ENCODE results near the gene ME1.
A peak's percentile ranks its signal among the peaks of the same experiment; 100 is the strongest.
"Not testable (repeated sequence)": the region's sequence is repeated elsewhere in the genome, so short reads cannot be mapped to it uniquely, and the experiment has no call there.

The ME1 gene

GRCh38 chr6:83252719-83253118 lies 178.1 kb downstream of the ME1 start:
- FAIRE-seq = no peak

- peak; percentile 57 for FAIRE-seq
Measured at GRCh38 chr6:83250235-83250634, 180.6 kb downstream of the ME1 start.

GRCh38 chr6:83247471-83247870 lies 183.4 kb downstream of the ME1 start:
- no peak for FAIRE-seq

GRCh38 chr6:83231146-83231545 lies 199.7 kb downstream of the ME1 start:
- no peak for FAIRE-seq

GRCh38 chr6:83226517-83226916 lies 204.3 kb downstream of the ME1 start:
- no peak for FAIRE-seq

- FAIRE-seq = no peak
Measured at GRCh38 chr6:83221889-83222479, 208.9 kb downstream of the ME1 start.

GRCh38 chr6:83221276-83221675 lies 209.6 kb downstream of the ME1 start:
- no peak for FAIRE-seq

- FAIRE-seq = no peak
Measured at GRCh38 chr6:83220121-83220520, 210.7 kb downstream of the ME1 start.

- FAIRE-seq = no peak
Measured at GRCh38 chr6:83218646-83219045, 212.2 kb downstream of the ME1 start.

GRCh38 chr6:83216806-83217205 lies 214.0 kb downstream of the ME1 start:
- no peak for FAIRE-seq

- no peak for FAIRE-seq
Measured at GRCh38 chr6:83215131-83216047, 215.5 kb downstream of the ME1 start.

GRCh38 chr6:83202031-83202430 lies 228.8 kb downstream of the ME1 start:
- no peak for FAIRE-seq

- no peak for FAIRE-seq
Measured at GRCh38 chr6:83199863-83200225, 231.0 kb downstream of the ME1 start.

- no peak for FAIRE-seq
Measured at GRCh38 chr6:83199173-83199862, 231.5 kb downstream of the ME1 start.

GRCh38 chr6:83198486-83199172 lies 232.2 kb downstream of the ME1 start:
- no peak for FAIRE-seq

- no peak for FAIRE-seq
Measured at GRCh38 chr6:83193747-83194566, 236.9 kb downstream of the ME1 start.

- FAIRE-seq = no peak
Measured at GRCh38 chr6:83192871-83193746, 237.7 kb downstream of the ME1 start, which contains the start of the genes PGM3 and RWDD2A. Gene PGM3, minus strand, starts transcription at chr6:83193265. Its CDS starts 2,253 bp downstream, at chr6:83191012. Gene RWDD2A, plus strand, starts transcription at chr6:83193357. Its CDS starts 1,095 bp downstream, at chr6:83194452.

- no peak for FAIRE-seq
Measured at GRCh38 chr6:83192456-83192855, 238.4 kb downstream of the ME1 start.

GRCh38 chr6:83191974-83192373 lies 238.9 kb downstream of the ME1 start:
- not testable (repeated sequence) for FAIRE-seq

GRCh38 chr6:83190626-83191025 lies 240.2 kb downstream of the ME1 start:
- FAIRE-seq = no peak

- FAIRE-seq = no peak
Measured at GRCh38 chr6:83188501-83188900, 242.3 kb downstream of the ME1 start.
